ENCODE results near the gene NAPG.

Gene NAPG

GRCh38 chr18:10525697-10526560 is at the start of gene NAPG:
TSS of gene NAPG (plus strand) at chr18:10526027. CDS start at chr18:10526103, 76 bp downstream.
- peaks cover 35% of the 10 kb centered on the region for H3K4me1 Mint-ChIP-seq

GRCh38 chr18:10476338-10476791 is 49.5 kb upstream of the NAPG start:
- peak overlapping the region; percentile 41 for H3K4me3 Mint-ChIP-seq
- H3K4me1 Mint-ChIP-seq = peaks cover 18% of the 10 kb centered on the region
- H3K27ac Mint-ChIP-seq = no peak overlapping the region
- no peaks in the 10 kb centered on the region for H3K27me3 Mint-ChIP-seq
- no peak for ATAC-seq (ENCODE audit: low read depth)
- no peaks in the 10 kb centered on the region for H3K9me3 Mint-ChIP-seq
- DNase-seq (ENCODE audit: low spot score in 2 of 2) = no peak
- no peaks in the 10 kb centered on the region for H3K36me3 Mint-ChIP-seq

More at GRCh38 chr18:10525697-10526560, at the start of gene NAPG:
- no peaks in the 10 kb centered on the region for H3K36me3 Mint-ChIP-seq
- H3K27me3 Mint-ChIP-seq = peaks cover 3% of the 10 kb centered on the region
- DNase-seq (ENCODE audit: low spot score in 2 of 2) (peak; percentile 81 to 88), ATAC-seq (ENCODE audit: low read depth) (peak; percentile 85)
- peak within 1 kb of the TSS; percentile 78 for H3K27ac Mint-ChIP-seq
- no peaks in the 10 kb centered on the region for H3K9me3 Mint-ChIP-seq
- H3K4me3 Mint-ChIP-seq = peak within 1 kb of the TSS; percentile 99

DNA sequence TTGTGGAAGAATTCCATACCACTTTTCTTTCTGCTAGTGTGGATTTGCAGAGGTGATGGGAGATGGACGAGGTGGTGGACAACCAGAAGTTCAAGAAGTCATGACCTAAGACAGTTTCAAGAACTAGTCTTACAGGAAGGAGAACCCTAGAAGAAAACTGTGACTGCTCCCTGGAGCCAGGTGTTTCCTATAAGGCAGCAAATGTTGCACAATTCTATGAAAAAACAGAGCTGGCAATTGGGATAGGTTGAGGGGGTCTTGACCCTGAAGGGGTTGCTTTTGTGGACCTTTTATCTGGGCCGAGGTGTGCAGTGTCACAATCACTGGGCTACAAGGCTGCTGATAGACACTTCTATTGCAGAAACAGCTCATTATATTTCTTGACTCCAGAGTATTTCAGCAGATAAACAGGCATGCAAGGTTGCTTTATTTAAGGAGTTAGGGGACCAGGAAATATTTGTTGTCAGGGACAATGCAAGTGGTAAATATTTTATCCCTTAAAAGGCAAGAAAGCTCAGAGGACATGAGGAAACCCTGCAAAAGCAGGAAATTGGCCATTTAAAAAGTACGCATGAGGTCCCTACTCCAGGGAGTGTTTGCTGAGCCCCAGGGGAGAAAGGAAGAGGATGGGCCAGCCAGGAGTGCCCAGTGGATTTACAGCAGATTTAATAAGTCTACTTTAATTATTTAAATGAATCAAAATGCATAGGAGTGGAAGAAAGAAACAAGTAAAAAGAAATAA is 48.5 kb upstream of the NAPG start:
- Mint-ChIP-seq H3K36me3 (no peaks in the 10 kb centered on the region), H3K27ac (no peak overlapping the region), H3K4me3 (no peak overlapping the region), H3K9me3 (no peaks in the 10 kb centered on the region), H3K4me1 (peaks cover 24% of the 10 kb centered on the region), H3K27me3 (no peaks in the 10 kb centered on the region)
- DNase-seq (ENCODE audit: low spot score in 2 of 2) (no peak), ATAC-seq (ENCODE audit: low read depth) (no peak)

DNA sequence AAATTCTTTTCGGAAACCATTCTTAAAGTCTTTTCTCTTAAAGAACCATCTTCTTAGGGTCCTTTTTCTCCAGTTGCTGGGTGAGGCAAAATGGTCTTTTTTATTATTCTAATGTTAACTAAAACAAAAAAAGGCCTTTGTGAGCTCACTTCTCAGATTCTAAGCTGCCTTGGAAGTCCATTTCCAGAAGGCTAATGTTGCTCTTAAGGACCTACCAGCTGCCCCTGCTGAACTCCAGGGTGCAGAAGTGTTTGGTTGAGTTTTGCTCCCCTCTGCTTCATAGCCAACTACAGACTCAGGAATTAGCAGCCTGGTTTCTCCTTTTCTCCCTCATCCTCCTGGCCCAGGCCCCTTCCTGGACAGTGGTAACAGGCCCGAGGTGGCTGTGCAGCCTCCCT is 48.0 kb upstream of the NAPG start:
- H3K27ac Mint-ChIP-seq = no peak overlapping the region

DNA sequence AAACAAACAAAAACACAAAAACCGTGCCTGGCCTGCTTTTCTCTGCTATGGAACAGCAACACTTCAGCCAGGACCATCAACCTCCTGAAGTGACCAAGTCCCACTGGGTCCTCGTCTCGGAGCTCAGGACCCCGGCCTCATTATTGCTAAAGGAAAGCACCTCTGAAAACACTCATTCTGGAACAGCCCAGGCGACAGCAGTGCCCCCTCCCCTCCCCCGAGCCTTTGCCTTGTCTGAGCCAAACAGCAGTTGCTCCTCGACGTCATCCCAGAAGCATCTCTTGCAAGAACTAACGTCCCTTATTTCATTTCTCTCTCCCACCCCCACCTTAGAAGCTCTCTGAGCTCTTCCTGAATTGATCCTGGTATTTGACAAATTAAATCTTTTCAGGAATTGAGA is 44.0 kb upstream of the NAPG start:
- Mint-ChIP-seq H3K27me3 (no peaks in the 10 kb centered on the region), H3K27ac (peak overlapping the region; percentile 63), H3K4me3 (no peak overlapping the region), H3K9me3 (no peaks in the 10 kb centered on the region), H3K36me3 (no peaks in the 10 kb centered on the region), H3K4me1 (peaks cover 30% of the 10 kb centered on the region)
- DNase-seq (ENCODE audit: low spot score in 2 of 2) = no peak
- ATAC-seq (ENCODE audit: low read depth) = no peak

More for the DNA sequence above, 48.0 kb upstream of the NAPG start:
- Mint-ChIP-seq H3K4me1 (peaks cover 27% of the 10 kb centered on the region), H3K36me3 (no peaks in the 10 kb centered on the region), H3K9me3 (no peaks in the 10 kb centered on the region), H3K27me3 (no peaks in the 10 kb centered on the region), H3K4me3 (no peak overlapping the region)
- DNase-seq (ENCODE audit: low spot score in 2 of 2) (no peak), ATAC-seq (ENCODE audit: low read depth) (no peak)

- no peak for ATAC-seq (ENCODE audit: low read depth)
- peaks cover 28% of the 10 kb centered on the region for H3K4me1 Mint-ChIP-seq
- H3K27me3 Mint-ChIP-seq = no peaks in the 10 kb centered on the region
- peak overlapping the region; percentile 66 for H3K4me3 Mint-ChIP-seq
- no peak for DNase-seq (ENCODE audit: low spot score in 2 of 2)
- H3K27ac Mint-ChIP-seq = peak overlapping the region; percentile 63
- H3K9me3 Mint-ChIP-seq = no peaks in the 10 kb centered on the region
- no peaks in the 10 kb centered on the region for H3K36me3 Mint-ChIP-seq
These were observed 43.4 kb upstream of the NAPG start for GRCh38 chr18:10482363-10482984.

GRCh38 chr18:10482985-10483949 is 42.6 kb upstream of the NAPG start:
- peak; percentile 4 to 36 for DNase-seq (ENCODE audit: low spot score in 2 of 2)
- Mint-ChIP-seq H3K4me1 (peaks cover 28% of the 10 kb centered on the region), H3K36me3 (no peaks in the 10 kb centered on the region), H3K4me3 (peak overlapping the region; percentile 66), H3K27me3 (no peaks in the 10 kb centered on the region), H3K9me3 (no peaks in the 10 kb centered on the region), H3K27ac (peak overlapping the region; percentile 63)
- ATAC-seq (ENCODE audit: low read depth) = peak; percentile 88

- Mint-ChIP-seq H3K4me3 (no peak overlapping the region), H3K27me3 (no peaks in the 10 kb centered on the region), H3K27ac (no peak overlapping the region), H3K36me3 (no peaks in the 10 kb centered on the region), H3K9me3 (no peaks in the 10 kb centered on the region), H3K4me1 (peaks cover 28% of the 10 kb centered on the region)
- ATAC-seq (ENCODE audit: low read depth) = no peak
- DNase-seq (ENCODE audit: low spot score in 2 of 2) = no peak
These were observed 40.4 kb upstream of the NAPG start for GRCh38 chr18:10485475-10485874.

- Mint-ChIP-seq H3K9me3 (no peaks in the 10 kb centered on the region), H3K4me1 (peaks cover 32% of the 10 kb centered on the region), H3K27ac (no peak overlapping the region), H3K27me3 (no peaks in the 10 kb centered on the region), H3K36me3 (no peaks in the 10 kb centered on the region), H3K4me3 (no peak overlapping the region)
- no peak for ATAC-seq (ENCODE audit: low read depth)
- DNase-seq (ENCODE audit: low spot score in 2 of 2) = no peak
These were observed 39.5 kb upstream of the NAPG start for GRCh38 chr18:10486362-10486761.

DNA sequence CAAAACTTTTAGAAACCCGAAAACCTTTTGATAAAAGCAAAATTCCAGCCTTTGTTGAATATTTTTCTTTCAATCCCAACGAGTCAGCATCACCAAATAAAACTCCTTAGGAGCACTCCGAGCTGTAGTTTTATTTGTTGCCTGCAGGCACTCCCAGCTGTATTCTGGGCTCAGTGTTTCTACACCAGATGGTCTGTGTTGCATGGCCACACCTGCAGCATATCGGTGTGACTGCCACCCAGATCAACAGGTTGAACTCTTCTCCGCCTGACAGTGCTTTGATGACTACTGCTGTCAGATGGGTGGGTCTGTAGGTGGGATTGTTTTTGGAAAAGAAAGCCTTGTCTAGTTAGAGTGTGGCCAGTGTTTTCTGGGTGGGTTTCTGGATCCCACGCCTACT is 38.7 kb upstream of the NAPG start:
- Mint-ChIP-seq H3K4me3 (no peak overlapping the region), H3K27me3 (no peaks in the 10 kb centered on the region), H3K4me1 (peaks cover 28% of the 10 kb centered on the region), H3K9me3 (no peaks in the 10 kb centered on the region), H3K36me3 (no peaks in the 10 kb centered on the region), H3K27ac (no peak overlapping the region)
- ATAC-seq (ENCODE audit: low read depth) (no peak), DNase-seq (ENCODE audit: low spot score in 2 of 2) (no peak)

DNA sequence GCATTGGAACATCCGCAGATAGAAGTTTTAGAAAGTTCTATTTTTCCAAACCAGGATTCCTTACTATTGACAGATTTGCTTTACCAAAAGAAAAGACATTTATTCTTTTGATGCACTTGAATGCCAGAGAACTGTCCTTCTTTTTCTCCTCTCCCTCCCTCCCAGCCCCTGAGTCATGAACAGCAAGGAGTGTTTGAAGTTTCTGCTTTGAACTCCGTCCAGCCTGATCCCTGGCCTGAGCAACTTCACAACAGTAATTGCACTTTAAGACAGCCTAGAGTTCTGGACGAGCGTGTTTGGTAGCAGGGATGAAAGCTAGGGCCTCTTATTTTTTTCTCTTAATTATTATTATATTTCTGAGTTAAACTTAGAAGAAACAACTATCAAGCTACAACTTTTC is 37.8 kb upstream of the NAPG start:
- Mint-ChIP-seq H3K4me1 (peaks cover 22% of the 10 kb centered on the region), H3K9me3 (no peaks in the 10 kb centered on the region), H3K36me3 (no peaks in the 10 kb centered on the region), H3K27ac (no peak overlapping the region), H3K4me3 (no peak overlapping the region), H3K27me3 (no peaks in the 10 kb centered on the region)
- DNase-seq (ENCODE audit: low spot score in 2 of 2) (no peak), ATAC-seq (ENCODE audit: low read depth) (no peak)

DNA sequence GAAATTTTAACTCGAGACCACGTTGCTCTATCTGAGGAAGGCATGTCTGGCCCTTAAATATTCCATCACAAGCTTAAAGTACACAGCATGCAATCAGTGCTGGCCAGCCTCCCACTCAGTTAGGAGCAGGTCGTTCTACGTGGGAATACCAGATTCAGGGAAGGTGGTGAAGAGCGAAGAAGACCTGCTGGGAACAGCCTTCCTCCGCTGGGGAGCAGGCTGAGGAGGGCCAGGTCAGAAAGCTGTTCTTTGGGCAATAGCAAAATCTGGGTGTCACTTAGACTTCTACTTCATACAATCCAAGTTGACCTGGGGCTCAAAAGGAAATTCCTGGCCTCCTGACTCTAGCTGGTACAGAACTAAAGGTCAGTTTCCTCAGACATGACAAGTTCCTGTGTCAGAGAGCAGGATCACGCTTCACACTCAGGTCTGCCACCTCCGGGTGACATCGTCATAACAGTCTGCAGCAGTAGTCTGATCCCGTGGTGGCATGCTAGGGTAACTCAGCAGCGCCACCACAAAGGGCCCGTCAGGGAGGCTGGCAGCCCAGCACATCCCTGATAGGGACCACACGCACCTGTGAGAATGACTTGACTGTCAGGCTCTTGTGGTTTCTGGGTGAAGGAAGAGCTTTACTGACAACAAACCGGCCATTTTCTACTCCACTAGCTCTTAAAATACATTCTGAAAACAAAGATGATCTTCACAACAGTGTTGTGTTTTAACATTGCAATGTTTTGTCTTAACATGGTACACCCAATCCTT is 35.2 kb upstream of the NAPG start:
- peaks cover 12% of the 10 kb centered on the region for H3K4me1 Mint-ChIP-seq
- ATAC-seq (ENCODE audit: low read depth) (peak; percentile 100), DNase-seq (ENCODE audit: low spot score in 2 of 2) (peak; percentile 65 to 68)
- peak overlapping the region; percentile 64 for H3K27ac Mint-ChIP-seq
- no peak overlapping the region for H3K4me3 Mint-ChIP-seq
- no peaks in the 10 kb centered on the region for H3K36me3 Mint-ChIP-seq
- H3K27me3 Mint-ChIP-seq = no peaks in the 10 kb centered on the region
- no peaks in the 10 kb centered on the region for H3K9me3 Mint-ChIP-seq

DNA sequence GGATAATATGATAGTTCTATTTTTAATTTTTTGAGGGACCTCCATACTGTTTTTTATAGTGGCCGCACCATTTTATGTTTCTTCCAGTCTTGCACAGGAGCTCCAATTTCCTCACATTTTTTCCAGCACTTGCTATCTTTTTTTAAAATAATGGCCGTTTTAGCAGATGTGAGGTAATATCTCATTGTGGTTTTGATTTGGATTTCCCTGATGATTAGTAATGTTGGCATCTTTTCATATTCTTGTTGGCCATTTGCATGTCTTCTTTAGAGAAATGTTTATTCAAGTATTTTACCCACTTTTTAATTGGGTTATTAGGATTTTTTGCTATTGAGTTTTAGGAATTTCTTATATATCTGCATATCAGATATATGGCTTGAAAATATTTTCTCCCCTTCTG is 29.9 kb upstream of the NAPG start:
- DNase-seq (ENCODE audit: low spot score in 2 of 2) (no peak), ATAC-seq (ENCODE audit: low read depth) (no peak)
- Mint-ChIP-seq H3K27me3 (no peaks in the 10 kb centered on the region), H3K9me3 (peaks cover 3% of the 10 kb centered on the region), H3K4me1 (peaks cover 6% of the 10 kb centered on the region), H3K27ac (no peak overlapping the region), H3K36me3 (no peaks in the 10 kb centered on the region), H3K4me3 (no peak overlapping the region)

Measured in memory B cell (primary cell).